ENCODE data around the gene DAAM2. TPM values are rescaled to one million over a fixed set of nuclear protein-coding genes. Genes with fewer than 3 reads are reported as not detected.

DAAM2 gene
- total and polyA plus RNA-seq, 2 donors (not counting 3 experiments of a cell fraction or from before 2014, with no cell fraction given) = 0.42 to 0.44 TPM

DNA sequence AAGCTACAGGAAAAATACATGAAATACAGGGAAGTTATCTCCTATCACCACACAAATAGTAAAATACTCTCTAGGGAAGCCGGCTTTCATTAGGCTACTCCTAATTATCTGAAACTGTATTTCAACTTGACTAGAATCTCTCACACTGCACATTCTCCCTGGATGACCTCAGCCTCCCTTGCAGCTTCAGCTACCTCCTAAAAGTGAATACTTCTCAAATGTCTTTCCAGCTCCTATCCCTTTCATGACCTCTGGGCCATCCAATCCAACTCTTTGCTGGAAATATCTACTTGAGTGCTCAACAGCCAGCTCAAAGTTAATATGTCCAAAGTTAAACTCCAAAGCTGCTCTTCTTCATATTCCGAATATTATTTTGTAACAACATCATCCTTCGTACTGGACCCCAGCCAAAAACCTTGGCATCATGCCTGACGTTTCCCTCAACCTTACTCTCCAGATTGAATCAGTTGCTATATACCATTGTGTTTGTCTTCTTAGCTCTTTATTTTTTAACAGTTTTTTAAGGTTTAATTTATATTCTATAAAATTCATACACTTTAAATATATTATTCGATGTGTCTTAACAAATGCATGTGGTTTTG is 37.6 kb upstream of the DAAM2 start:
- H3K9ac ChIP-seq (replicated peaks; ENCODE audit: extremely low read depth, insufficient read depth, low read length) = no peak overlapping the region
- H2AFZ ChIP-seq (ENCODE audit: low read depth, low read length) = no peak overlapping the region
- no peak overlapping the region for H3K27ac ChIP-seq (ENCODE audit: insufficient read depth, low read depth, low read length)
- no peak overlapping the region for H3K4me2 ChIP-seq (ENCODE audit: insufficient read depth, low read length)
- no peaks in the 10 kb centered on the region for H3K9me3 ChIP-seq (replicated peaks; ENCODE audit: control insufficient read depth, insufficient read depth, low read length)
- BruUV-seq (replicated peaks) = no TSS peak
- no peak overlapping the region for H3K4me3 ChIP-seq (replicated peaks in 1 of 3; ENCODE audit: insufficient read depth in 1 of 3, low read depth in 1 of 3, low read length in 3 of 3)
- ChIA-PET CTCF (no interaction called here), POLR2A (no interaction called here)
- no peak for TF ChIP-seq POLR2A (IDR thresholded peaks at IDR 0.05; ENCODE audit: low read depth, low read length)
- TF ChIP-seq JUN (IDR thresholded peaks at IDR 0.05; ENCODE audit: borderline replicate concordance, insufficient read depth, insufficient read length, low read depth) = no peak
- TF ChIP-seq, protein P1, sequence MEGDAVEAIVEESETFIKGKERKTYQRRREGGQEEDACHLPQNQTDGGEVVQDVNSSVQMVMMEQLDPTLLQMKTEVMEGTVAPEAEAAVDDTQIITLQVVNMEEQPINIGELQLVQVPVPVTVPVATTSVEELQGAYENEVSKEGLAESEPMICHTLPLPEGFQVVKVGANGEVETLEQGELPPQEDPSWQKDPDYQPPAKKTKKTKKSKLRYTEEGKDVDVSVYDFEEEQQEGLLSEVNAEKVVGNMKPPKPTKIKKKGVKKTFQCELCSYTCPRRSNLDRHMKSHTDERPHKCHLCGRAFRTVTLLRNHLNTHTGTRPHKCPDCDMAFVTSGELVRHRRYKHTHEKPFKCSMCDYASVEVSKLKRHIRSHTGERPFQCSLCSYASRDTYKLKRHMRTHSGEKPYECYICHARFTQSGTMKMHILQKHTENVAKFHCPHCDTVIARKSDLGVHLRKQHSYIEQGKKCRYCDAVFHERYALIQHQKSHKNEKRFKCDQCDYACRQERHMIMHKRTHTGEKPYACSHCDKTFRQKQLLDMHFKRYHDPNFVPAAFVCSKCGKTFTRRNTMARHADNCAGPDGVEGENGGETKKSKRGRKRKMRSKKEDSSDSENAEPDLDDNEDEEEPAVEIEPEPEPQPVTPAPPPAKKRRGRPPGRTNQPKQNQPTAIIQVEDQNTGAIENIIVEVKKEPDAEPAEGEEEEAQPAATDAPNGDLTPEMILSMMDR (IDR thresholded peaks at IDR 0.05; ENCODE audit: extremely low read depth in 1 of 2, insufficient read depth in 1 of 2, low read depth in 1 of 2, low read length in 2 of 2) = no peak
- TF ChIP-seq MAX (IDR thresholded peaks at IDR 0.05; ENCODE audit: insufficient read depth, insufficient read length) = no peak
- TF ChIP-seq EZH2 (IDR thresholded peaks at IDR 0.05; ENCODE audit: borderline replicate concordance, low read depth, low read length, severe bottlenecking) = no peak
- H3K27me3 ChIP-seq (ENCODE audit: control insufficient read depth in 2 of 2, insufficient read depth in 2 of 2, low read length in 2 of 2) = no peaks in the 10 kb centered on the region
- no peaks in the 10 kb centered on the region for H3K9me1 ChIP-seq (replicated peaks; ENCODE audit: control insufficient read depth, extremely low read depth, insufficient read depth, low read length)
- intact Hi-C loops (cut with micrococcal nuclease) = no loop called here
- H3K79me2 ChIP-seq (ENCODE audit: control insufficient read depth, insufficient read depth, low read length) = no peaks in the 10 kb centered on the region
- H3K36me3 ChIP-seq (ENCODE audit: control insufficient read depth in 2 of 2, extremely low read depth in 1 of 2, insufficient read depth in 2 of 2, low read length in 2 of 2) = no peaks in the 10 kb centered on the region
- dilution Hi-C loops (cut with MboI; ENCODE audit: extremely low pct_ligation_motif_present, low sequenced_read_pairs) = no loop called here
- H4K20me1 ChIP-seq (replicated peaks; ENCODE audit: control insufficient read depth, extremely low read depth, insufficient read depth, low read length) = no peaks in the 10 kb centered on the region
- H3K4me1 ChIP-seq (ENCODE audit: control insufficient read depth, extremely low read depth, insufficient read depth, low read length) = no peaks in the 10 kb centered on the region
- no peak for DNase-seq (ENCODE audit: low read depth, low spot score)
- no peak for FAIRE-seq

DNA sequence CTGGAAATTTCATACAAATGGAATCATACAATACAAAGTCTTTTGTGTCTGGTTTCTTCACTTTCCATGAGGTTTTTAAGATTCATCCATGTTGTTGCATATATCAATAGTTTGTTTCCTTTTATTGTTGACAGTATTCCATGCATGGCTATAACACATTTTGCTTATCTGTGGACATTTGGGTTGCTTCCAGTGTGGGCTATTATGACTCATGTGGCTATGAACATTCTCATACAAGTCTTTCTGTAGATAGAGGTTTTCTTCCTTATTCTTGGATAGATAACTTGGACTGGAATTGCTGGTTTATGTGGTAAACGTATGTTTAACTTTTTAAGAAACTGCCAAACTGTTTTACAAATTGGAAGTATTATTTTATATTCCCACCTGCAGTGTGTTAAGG is 36.9 kb upstream of the DAAM2 start:
- Histone ChIP-seq H3K36me3 (ENCODE audit: control insufficient read depth in 2 of 2, extremely low read depth in 1 of 2, insufficient read depth in 2 of 2, low read length in 2 of 2) (no peaks in the 10 kb centered on the region), H3K9me3 (replicated peaks; ENCODE audit: control insufficient read depth, insufficient read depth, low read length) (no peaks in the 10 kb centered on the region), H3K4me2 (ENCODE audit: insufficient read depth, low read length) (no peak overlapping the region), H2AFZ (ENCODE audit: low read depth, low read length) (no peak overlapping the region), H3K9me1 (replicated peaks; ENCODE audit: control insufficient read depth, extremely low read depth, insufficient read depth, low read length) (no peaks in the 10 kb centered on the region), H3K27me3 (ENCODE audit: control insufficient read depth in 2 of 2, insufficient read depth in 2 of 2, low read length in 2 of 2) (no peaks in the 10 kb centered on the region), H3K27ac (ENCODE audit: insufficient read depth, low read depth, low read length) (no peak overlapping the region), H3K4me1 (ENCODE audit: control insufficient read depth, extremely low read depth, insufficient read depth, low read length) (no peaks in the 10 kb centered on the region), H3K79me2 (ENCODE audit: control insufficient read depth, insufficient read depth, low read length) (no peaks in the 10 kb centered on the region), H3K9ac (replicated peaks; ENCODE audit: extremely low read depth, insufficient read depth, low read length) (no peak overlapping the region), H4K20me1 (replicated peaks; ENCODE audit: control insufficient read depth, extremely low read depth, insufficient read depth, low read length) (no peaks in the 10 kb centered on the region), H3K4me3 (replicated peaks in 1 of 3; ENCODE audit: insufficient read depth in 1 of 3, low read depth in 1 of 3, low read length in 3 of 3) (no peak overlapping the region)
- ChIA-PET CTCF (no interaction called here), POLR2A (no interaction called here)
- DNase-seq (ENCODE audit: low read depth, low spot score) (no peak), FAIRE-seq (no peak)
- TF ChIP-seq JUN (IDR thresholded peaks at IDR 0.05; ENCODE audit: borderline replicate concordance, insufficient read depth, insufficient read length, low read depth) (no peak), POLR2AphosphoS5 (IDR thresholded peaks at IDR 0.05; ENCODE audit: insufficient read depth, low read depth, low read length) (no peak), MAX (IDR thresholded peaks at IDR 0.05; ENCODE audit: insufficient read depth, insufficient read length) (no peak), POLR2A (IDR thresholded peaks at IDR 0.05; ENCODE audit: low read depth, low read length) (no peak), EZH2 (IDR thresholded peaks at IDR 0.05; ENCODE audit: borderline replicate concordance, low read depth, low read length, severe bottlenecking) (no peak), MYC (IDR thresholded peaks at IDR 0.05; ENCODE audit: low read depth, low read length) (no peak), GATA2 (IDR thresholded peaks at IDR 0.05; ENCODE audit: insufficient read depth, insufficient read length, low read depth, low read length) (no peak), FOS (IDR thresholded peaks at IDR 0.05; ENCODE audit: borderline replicate concordance, insufficient read depth, low read length) (no peak)
- TF ChIP-seq, protein P1 (IDR thresholded peaks at IDR 0.05; ENCODE audit: extremely low read depth in 1 of 2, insufficient read depth in 1 of 2, low read depth in 1 of 2, low read length in 2 of 2) = no peak
- dilution Hi-C loops (cut with MboI; ENCODE audit: extremely low pct_ligation_motif_present, low sequenced_read_pairs) (no loop called here), intact Hi-C loops (cut with micrococcal nuclease) (no loop called here)
- BruUV-seq (replicated peaks) = no TSS peak
